Stimulated activated CD8-positive, alpha-beta memory T cell treated with anti-CD3 and anti-CD28 coated beads, Interleukin-7, amount 100 ng/mL, for 1 hour (primary cell): Measurements from ENCODE around the gene MRTFA.
"Not testable (repeated sequence)": the region's sequence is repeated elsewhere in the genome, so short reads cannot be mapped to it uniquely, and the experiment has no call there.

Experiments used
- DNase-seq, 2 donors: peaks; one replicate each; pipeline ENCODE4 v3.0.0-alpha.2; 2020; ENCODE audit warnings: low read depth in 2 of 2

The MRTFA gene

DNA sequence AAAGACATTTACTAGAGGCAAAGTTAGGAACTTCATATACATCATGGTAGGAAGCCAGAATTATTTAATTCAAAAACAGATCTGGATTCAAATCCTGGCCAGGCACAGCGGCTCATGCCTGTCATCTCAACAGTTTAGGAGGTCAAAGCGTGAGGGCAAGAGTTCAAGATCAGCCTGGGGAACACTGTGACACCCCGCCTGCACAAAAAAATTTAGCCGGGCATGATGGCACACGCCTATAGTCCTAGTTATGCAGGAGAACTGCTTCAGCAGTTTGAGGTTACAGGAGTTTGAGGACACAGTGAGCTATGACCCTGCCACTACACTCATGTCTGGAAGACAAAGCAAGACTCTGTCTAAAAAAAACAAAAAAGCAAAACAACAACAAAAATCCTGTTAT, 8.9 kb downstream of the MRTFA start:
- no peak for DNase-seq

GRCh38 chr22:40626851-40627250, 9.7 kb downstream of the MRTFA start:
- no peak for DNase-seq

- DNase-seq, result not testable (repeated sequence)
These were observed 10.7 kb downstream of the MRTFA start for GRCh38 chr22:40625794-40626193.

DNA sequence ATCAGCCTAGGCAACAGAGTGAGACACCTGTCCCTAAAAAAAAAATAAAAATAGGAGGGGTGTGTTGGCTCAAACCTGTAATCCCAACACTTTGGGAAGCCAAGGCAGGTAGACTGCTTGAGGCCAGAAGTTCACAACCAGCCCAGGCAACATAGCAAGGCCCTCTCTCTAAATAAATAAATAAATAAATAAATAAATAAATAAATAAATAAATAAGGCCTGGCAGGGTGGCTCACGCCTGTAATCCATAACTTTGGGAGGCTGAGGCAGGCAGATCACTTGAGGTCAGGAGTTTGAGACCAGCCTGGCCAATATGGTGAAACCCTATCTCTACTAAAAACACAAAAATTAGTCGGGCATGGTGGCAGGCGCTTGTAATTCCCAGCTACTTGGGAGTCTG, 11.2 kb downstream of the MRTFA start:
- DNase-seq, result not testable (repeated sequence)

DNA sequence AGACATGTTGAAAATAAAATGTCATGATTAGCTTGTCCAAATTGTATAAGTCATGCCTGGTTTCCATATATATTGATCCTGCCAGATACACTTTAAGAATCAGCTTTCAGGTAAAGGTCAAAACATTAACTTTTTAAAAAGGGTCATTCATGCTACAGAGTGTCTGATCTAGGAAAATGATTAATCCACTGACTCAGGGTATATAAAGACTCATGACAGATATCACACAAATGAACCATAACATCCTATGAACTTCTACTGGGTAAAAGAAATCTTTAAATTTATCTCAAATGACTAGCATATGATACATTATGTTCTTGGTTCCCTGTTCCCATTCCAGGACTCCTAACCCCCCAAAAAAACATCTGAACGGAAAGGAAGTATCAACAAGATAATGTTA, 11.7 kb downstream of the MRTFA start:
- DNase-seq, result no peak

- DNase-seq, result no peak
These were observed 15.0 kb downstream of the MRTFA start for GRCh38 chr22:40621309-40622151.

DNA sequence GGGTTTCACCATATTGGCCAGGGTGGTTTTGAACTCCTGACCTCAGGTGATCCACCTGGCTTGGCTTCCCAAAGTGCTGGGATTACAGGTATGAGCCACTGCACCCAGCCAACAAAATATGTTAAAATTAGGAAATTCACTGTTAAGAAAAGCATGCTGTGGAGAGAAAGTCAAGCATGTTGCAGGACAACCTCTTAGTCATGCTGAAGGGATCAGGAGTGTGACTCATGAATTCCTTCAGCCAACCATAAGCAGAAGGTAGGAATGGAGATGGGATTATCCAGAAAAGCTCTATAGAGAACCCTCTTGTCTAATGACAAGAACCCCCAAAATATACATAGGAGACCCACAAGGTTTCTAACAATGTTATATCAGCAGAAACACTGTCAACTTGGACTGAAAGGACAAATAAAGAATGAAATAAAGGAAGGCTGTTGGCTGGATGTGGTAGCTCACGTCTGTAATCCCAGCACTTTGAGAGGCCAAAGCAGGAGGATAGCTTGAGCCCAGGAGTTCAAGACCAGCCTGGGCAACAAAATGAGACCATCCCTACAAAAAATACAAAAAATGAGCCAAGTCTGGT, 16.0 kb downstream of the MRTFA start:
- no peak for DNase-seq

- no peak for DNase-seq
These were observed 18.1 kb downstream of the MRTFA start for GRCh38 chr22:40618400-40618799.

DNA sequence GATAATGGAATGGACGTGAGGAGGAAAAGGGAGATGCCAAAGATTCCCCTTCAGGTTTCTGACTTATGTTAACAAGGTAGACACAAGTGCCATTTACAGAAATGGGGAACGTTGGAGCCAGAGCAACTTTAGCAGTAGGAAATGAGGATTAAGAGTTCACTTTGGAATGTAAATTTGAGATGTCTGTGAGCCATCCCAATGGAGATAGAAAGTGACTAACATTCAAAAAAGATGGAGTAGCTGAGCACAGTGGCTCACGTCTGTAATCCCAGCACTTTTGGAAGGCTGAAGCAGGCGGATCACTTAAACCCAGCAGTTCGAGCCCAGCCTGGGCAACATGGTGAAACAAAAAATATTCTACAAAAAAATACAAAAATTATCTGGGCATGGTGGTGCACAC, 19.9 kb downstream of the MRTFA start:
- DNase-seq, result no peak

DNA sequence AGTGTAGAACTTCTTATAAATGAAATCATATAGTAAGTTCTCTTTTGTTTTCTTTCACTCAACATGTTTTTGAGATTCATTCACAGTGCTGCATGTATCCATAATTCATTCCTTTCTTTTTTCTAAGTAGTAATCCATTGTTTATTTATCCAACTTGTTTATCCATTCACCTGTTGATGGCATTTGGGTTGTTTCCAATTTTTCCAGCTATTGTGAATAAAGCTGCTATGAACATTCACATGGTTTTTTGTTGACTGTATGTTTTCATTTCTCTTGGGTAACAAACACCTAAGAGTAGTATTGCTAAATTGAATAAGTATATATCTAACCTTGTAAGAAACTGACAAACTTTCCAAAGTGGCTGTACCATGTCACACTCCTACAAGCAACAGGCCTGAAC, 23.5 kb downstream of the MRTFA start:
- DNase-seq, result no peak

- no peak for DNase-seq
These were observed 24.2 kb downstream of the MRTFA start for GRCh38 chr22:40612291-40612751.

DNA sequence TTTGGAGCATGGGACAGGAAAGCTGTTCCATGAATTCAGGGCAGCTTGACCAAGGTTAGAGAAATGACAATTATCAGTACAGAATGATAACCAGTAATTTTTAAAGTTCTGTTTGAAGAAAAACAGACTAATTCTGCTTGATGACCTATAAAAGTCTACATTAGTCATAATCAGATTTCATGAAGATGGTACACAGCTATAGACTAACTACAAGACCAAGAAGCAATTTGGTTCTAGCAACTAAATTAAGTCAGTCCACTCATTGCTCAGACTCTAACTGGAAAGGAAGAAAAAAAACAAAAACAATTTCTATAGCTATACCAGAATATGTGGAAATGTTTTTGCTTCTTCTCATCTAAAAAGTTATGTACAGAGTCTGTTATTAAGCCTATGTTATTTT, 24.9 kb downstream of the MRTFA start:
- DNase-seq, result no peak

DNA sequence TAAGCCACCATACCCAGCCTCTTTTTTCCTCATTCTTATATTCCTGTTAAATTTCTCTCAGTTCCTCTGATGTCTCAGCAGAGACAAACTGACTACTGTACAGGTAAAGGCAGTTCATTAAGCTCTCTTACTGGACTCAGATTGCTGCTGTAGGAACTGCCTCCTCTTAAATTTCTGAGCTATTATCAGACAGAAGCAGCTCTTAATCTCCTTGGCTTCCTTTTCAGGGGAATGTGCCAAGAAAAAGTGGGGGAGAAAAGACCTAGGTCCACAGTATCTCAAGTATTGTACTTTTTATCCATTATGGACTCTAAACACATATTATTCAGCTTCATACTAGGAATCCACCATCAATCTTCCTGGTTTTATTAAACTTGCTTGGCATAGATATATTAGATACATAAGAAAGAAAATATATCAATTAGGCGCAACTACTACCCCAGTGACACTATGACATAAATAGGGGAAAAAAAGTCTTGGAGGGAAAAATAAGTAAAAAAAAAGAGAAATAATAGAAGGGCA, 26.1 kb downstream of the MRTFA start:
- DNase-seq, result no peak

DNA sequence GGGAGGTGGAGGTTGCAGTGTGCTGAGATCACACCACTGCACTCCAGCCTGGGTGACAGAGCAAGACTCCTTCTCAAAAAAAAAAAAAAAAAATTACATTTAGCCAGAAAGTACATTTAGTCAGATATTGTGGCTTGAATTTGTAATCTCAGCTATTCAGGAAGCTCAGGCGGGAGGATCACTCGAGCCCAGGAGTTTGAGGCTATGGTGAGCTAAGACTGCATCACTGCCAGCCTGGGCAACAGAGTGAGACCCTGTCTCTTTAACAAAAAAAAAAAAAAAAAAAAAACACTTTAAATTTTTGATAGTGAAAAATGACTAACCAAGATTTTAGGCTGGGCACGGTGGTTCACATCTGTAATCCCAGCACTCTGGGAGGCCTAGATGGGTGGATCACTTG, 27.3 kb downstream of the MRTFA start:
- DNase-seq, result no peak

GRCh38 chr22:40607506-40607905, 29.0 kb downstream of the MRTFA start:
- no peak for DNase-seq

DNA sequence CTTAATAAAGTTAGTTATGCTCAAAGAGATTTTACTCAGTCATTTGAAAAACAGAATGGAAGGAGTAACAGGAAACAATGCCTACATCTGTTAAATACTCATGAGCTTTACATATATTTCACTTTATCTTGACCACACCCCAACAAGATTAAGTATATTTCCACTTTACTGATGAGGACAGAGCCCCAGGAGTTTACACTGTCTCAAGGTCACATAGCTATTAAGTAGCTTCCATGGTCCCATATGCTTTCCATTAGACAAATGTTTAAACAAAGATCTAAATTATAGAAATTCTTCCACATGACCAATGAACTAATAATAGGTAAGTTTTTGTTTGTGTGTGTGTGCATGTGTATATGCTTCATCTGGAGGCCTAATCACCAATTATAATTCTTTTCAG, 30.2 kb downstream of the MRTFA start:
- DNase-seq, result no peak

DNA sequence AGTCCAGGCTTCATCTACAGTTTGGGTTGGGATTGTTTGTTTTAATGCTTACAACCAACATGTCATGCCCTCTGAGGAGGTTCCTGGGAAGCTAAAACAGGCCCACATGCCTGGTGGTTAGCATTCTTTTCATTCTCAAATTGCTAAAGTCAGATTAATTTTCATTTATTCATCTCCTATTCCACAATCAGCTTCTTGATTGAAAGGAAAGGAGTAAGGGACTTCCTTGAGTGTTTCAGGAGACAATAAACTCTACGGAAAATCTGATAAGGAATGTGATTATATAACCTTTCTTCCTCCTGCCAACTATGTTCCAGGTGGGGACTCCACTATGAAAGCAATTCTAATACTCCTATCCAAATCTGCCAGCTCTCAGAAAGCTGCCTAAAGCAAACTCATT, 30.8 kb downstream of the MRTFA start:
- no peak for DNase-seq

DNA sequence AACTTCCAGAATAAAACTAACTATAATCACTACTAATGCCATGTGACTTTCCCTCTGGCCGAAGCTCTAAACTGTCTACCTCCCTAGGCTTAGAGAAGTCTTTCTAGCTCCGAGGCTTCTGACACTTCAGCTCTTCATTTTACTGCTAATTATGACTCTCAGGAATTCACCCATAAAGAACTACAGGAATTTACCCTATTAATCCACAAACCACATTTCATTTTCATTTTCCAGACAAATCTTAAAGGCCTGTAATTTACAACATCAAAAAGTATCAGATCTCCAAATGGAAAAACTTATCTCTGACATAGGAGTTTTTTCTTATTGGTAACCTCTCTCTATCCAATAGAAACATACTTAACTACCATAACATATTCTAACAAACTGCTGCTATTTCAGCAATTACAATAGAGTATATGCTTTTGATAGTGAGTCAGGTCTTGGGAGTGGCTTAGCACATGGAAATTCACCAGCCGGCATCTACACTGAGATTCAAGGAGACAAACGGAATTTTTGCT, 33.4 kb downstream of the MRTFA start:
- DNase-seq, result no peak

GRCh38 chr22:40602231-40602630, 34.3 kb downstream of the MRTFA start:
- no peak for DNase-seq

DNA sequence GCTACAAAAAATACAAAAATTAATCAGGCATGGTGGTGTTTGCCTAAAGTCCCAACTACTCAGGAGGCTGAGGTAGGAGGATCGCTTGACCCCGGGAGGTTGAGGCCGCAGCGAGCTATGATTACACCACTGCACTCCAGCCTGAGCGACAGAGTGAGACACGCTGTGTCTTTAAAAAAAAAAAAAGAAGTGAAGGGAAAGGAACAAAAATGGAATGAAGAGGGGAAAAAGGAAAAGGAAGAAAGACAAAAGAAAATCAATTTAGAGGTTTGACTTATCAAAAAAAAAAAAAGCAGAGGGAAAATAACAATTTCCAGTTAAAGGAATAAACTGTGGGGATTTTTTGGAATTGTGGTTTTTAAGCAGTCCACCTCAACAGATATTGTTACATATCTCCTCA, 36.8 kb downstream of the MRTFA start:
- no peak for DNase-seq

- DNase-seq, result not testable (repeated sequence)
These were observed 37.8 kb downstream of the MRTFA start for GRCh38 chr22:40598712-40599111.

- DNase-seq, result no peak
These were observed 38.7 kb downstream of the MRTFA start for GRCh38 chr22:40597526-40598430.
